Stromal cell of bone marrow (primary cell): ENCODE results near the gene ZNF428.
"Not testable (repeated sequence)": the region's sequence is repeated elsewhere in the genome, so short reads cannot be mapped to it uniquely, and the experiment has no call there.

Experiments
- DNase-seq: peaks from one replicate; pipeline ENCODE4 v3.0.0-alpha.2; 2012; ENCODE audit warnings: low read depth

The ZNF428 gene

DNA sequence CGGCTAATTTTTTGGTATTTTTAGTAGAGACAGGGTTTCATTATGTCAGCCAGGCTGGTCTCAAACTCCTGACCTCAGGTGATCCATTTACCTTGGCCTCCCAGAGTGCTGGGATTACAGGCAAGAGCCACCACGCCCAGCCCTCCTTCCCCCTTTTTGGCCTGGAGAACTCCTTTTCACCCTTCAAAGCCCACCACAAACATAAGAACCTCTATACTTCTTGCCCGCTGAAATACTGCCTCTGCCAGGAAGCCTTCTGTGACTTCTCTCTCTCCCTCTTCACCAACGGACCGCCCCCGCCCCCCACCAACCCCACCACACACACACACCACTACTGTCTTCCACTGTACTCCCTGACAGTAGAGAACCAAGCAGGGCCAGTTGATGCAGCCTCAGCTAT is 2.5 kb downstream of the ZNF428 start:
- no peak for DNase-seq

- DNase-seq = no peak
Observed at GRCh38 chr19:43616306-43616705, 3.1 kb downstream of the ZNF428 start.

GRCh38 chr19:43612374-43612773 is 7.1 kb downstream of the ZNF428 start:
- no peak for DNase-seq

GRCh38 chr19:43611788-43612187 is 7.6 kb downstream of the ZNF428 start, which contains the start of gene SRRM5:
Gene SRRM5, plus strand, starts transcription at chr19:43612088. Its CDS starts 34 bp downstream, at chr19:43612122.
- no peak for DNase-seq

DNA sequence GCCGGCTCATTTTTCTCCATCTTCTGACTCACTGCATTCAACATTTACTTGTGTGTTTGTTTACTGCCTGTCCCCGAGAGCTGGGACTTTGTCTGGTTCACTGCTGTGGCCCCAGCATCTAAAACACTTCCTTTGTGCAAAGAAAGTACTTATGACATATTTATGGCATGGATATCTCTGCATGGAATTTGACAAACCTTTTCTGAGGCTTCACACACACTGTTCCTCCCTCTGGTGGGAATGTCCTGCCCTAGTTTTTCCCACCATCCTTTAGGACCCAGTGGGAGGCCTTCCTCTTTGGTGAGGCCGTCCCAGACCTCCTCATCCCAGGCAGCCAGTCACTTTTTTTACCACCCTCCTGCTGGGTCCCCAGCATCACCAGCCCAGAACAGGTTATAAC is 8.9 kb downstream of the ZNF428 start:
- DNase-seq = no peak

DNA sequence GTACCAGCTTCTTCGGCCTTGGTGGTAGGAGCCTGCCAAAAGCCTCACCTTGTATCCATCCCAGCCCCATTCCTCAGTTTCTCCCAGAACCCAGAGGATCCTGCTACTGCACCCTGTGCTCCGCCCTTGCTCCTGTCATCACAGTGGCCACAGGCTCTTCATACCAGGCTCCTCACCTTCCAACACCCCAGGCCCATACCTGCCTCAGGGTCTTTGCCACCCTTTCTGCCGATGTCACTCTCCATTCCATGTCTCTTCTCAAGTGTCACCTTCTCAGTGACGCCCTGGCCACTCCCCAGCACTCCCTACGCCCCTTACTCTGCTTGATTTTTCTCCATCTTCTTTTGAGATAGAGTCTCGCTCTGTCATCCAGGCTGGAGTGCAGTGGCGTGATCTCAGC is 9.6 kb downstream of the ZNF428 start:
- DNase-seq = no peak

- no peak for DNase-seq
Observed at GRCh38 chr19:43607238-43608205, 11.9 kb downstream of the ZNF428 start.

DNA sequence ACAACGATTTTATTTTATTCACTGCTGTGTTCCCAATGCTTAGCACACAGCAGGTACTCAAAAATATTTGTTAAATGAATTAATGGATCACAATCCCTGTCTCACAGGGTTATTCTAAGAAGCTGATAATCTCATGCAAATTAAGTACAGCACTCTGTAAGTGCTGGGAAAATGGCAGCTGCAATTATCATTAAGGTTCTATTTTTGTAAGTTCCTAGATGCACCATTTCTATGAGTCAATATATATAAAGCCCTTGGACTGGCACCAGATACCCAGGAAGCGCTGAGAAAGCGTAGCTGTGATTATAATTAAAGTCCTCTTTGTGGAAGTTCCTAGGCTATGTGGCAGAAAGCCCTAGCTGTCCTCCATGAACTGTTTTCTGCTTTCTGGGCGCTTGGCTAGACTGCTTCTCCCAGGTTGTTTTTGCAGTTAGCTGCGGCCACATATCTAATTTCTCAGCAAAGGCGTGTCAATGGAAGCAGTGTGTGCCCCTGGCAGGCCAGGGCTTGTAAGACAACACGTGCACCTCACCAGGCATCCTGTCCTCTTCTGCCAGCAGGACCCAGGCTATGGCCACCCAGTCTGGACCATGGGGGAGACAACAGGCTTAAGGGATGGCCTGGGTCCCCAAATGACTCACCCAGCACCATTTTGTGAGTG is 12.7 kb downstream of the ZNF428 start:
- DNase-seq = no peak

- DNase-seq = no peak
Observed at GRCh38 chr19:43605875-43606568, 13.4 kb downstream of the ZNF428 start.

GRCh38 chr19:43600326-43600725 is 19.1 kb downstream of the ZNF428 start:
- DNase-seq = not testable (repeated sequence)

- DNase-seq = no peak
Observed at GRCh38 chr19:43599635-43600295, 19.7 kb downstream of the ZNF428 start.

DNA sequence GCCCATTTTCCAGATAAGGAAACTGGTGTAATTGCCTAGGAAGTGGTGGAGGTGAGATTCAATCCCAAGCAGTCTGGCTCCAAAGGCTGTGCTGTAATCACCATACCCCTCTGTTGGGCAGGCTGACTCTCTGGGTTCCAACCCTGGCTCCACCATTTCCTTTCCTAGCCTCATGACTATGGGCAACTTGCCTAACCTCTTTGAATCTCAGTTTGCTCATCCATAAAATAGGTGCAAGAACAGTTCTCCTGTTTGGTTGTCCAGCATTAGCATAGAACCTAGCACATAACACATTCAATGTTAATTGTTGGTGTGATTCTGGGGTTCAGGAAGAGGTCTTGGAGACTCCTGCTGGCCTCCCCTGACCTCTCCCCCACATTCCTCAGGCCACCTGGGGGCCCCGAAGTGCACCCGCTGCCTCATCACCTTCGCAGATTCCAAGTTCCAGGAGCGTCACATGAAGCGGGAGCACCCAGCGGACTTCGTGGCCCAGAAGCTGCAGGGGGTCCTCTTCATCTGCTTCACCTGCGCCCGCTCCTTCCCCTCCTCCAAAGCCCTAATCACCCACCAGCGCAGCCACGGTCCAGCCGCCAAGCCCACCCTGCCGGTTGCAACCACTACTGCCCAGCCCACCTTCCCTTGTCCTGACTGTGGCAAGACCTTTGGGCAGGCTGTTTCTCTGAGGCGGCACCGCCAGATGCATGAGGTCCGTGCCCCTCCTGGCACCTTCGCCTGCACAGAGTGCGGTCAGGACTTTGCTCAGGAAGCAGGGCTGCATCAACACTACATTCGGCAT is 20.8 kb downstream of the ZNF428 start:
- DNase-seq = no peak

DNA sequence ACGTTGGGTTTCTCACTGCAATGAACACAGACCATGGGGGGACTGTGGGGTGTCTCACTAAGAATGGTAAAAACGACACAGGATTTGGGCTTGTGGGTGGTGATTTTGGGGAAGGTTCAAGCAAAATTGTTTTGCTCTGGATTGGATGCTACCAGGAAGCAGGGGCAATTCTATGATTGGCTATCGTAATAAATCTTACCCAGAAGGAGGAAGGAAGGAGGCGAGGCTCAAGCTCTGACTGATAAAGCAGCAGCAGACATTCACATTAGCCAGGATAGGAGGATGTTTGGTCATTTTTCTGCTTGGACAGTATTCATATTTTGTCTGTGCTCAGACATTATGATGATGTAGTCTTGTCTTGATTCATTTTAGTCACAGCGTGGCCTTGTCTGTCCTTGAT is 21.6 kb downstream of the ZNF428 start:
- no peak for DNase-seq

GRCh38 chr19:43596842-43597461 is 22.5 kb downstream of the ZNF428 start:
- no peak for DNase-seq

DNA sequence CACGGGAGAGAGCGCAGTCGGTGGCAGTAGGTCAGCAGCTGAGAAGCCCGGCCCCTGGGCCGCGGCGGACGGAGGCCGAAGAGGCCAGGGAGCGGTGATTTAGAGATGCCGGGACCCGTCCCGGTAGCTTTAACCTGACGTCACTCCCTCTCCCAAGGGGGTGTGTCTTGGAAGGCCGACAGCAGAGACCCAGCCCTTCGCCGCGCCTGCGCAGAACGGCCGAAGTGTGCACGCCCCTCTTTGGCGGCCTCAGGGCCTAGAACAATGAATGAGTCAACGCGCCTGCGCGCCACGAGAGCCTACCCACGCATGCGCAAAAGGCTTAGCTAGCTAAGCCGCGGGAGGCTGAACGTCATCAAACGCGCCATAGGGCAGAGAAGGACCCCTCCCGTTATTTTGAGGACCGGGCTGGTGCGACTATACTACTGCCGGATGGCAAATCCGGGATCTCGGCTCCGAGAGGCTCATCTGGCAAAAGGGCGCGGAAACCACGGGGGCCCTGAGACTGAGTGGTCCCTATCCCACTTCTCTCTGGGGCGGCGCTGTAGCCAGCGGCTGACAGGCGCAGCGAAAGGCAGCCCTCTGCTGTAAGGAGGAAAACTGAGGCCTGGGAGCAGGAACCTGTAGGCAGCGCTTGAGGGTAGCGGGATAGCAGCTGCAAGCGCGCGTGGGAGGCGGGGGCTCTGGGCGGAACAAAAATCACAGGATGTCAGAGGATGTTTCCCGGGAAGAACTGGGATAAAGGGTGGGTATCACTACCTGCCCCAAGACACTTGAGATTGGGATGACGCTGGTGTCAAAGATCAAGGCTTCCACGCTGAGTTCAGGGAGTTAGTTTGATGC is 23.2 kb downstream of the ZNF428 start, which contains the start of the genes IRGQ and ZNF576:
Gene IRGQ (minus strand): TSS at position 136 of the 843 bp plus-strand sequence. CDS start 796 bp downstream, outside the sequence.
Gene ZNF576 (plus strand): TSS at position 597 of the 843 bp plus-strand sequence. CDS start 514 bp downstream, outside the sequence.
- DNase-seq = peak; percentile 97

GRCh38 chr19:43595605-43595998 is 23.8 kb downstream of the ZNF428 start:
- DNase-seq = no peak

DNA sequence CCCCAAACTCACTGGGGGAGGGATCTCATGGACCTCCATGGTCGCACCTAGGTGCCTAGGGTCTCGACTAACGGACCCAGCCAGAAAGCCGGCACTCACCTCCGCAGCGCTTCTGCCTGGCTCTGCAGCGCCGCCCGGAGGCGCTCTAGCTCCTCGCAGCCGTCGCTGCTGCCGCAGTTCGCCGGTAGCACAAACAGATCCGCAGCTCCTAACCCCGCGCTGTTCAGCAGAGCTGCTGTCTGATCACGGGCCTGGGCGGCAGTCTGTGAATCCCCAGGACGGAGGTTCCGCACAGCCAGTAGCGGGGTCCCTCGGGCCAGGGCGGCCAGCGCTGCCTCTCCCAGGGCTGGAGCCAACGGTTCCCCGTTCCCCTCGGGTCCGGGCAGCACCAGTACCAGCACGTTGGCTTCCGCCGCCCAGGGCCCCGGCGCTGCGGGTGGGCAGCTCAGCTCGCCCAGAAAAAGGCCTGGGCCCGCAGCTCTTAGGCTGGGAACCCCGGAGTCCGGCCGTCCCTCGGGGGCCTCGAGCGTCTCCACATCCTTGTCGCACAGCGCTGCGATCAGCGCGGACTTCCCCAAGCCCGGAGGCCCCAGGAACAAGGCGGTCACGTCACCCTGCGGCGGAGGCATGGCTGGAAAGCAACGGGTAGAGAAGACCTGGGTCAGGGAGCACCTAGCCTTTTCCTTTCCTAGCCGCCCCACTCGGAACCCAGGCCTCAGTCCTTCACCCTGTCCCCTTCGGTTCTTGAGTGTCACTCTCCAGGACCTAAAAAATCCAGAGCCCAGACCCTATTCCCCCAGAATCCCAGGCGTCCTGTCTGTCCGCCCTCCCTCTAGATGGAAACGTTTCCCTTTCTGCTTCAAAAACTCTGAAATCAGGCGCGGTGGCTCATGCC is 24.5 kb downstream of the ZNF428 start:
- DNase-seq = no peak

GRCh38 chr19:43594081-43594697 is 25.2 kb downstream of the ZNF428 start:
- no peak for DNase-seq
